ENCODE results near the gene ABCC3. TPM values are rescaled to one million over a fixed set of nuclear protein-coding genes. Genes with fewer than 3 reads are reported as not detected.
A peak's percentile ranks its signal among the peaks of the same experiment; 100 is the strongest.

The ABCC3 gene
- total RNA-seq, 1 experiment from 2014 or later: 0.56 TPM

DNA sequence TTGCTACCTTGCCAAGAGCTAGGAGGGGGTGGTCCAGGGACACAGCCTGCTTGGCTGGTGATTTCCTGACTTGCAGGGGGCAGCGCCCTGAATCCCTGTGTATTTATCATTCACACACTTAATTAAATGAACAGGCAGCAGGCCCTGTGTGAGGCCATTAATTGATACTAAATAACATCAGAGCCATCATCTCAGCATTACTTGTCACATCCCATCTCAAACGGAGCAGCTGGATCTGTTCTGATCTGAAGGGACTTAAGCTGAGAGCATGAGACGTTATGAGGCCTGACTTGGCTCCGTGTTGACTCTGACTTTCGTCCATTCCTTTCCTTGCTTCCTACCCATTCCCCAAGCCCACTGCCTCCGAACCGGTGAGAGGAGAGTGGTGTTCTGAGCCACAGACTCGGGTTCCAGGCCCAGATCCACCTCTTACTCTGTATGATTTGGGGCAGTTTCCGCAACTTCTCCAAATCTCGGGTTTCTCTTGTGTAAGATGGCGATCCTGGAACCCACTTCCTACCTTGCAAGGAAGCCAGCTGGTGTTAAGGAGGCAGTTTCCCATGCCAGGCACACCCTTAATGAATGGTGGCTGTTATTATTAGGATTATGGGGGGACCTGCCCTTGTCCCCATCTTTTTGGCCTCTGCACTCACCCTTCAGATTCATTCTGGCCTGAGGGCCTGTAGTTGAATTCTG is 40.4 kb upstream of the ABCC3 start:
- Histone ChIP-seq H3K27me3 (replicated peaks; ENCODE audit: insufficient read depth, low read depth, low read length, poor library complexity) (no peaks in the 10 kb centered on the region), H3K4me3 (ENCODE audit: low read depth, low read length, poor library complexity, severe bottlenecking) (no peak overlapping the region), H3K9me3 (ENCODE audit: low read depth, low read length, poor library complexity, severe bottlenecking) (no peaks in the 10 kb centered on the region), H3K36me3 (ENCODE audit: insufficient read depth, low read length, poor library complexity, severe bottlenecking) (no peaks in the 10 kb centered on the region), H3K4me1 (ENCODE audit: insufficient read depth, low read length, poor library complexity, severe bottlenecking) (no peaks in the 10 kb centered on the region), H3K27ac (ENCODE audit: low read depth, low read length, poor library complexity, severe bottlenecking) (no peak overlapping the region)
- CTCF ChIA-PET: no interaction called here
- no TSS peak for BruUV-seq (replicated peaks)
- intact Hi-C loops (cut with micrococcal nuclease; ENCODE audit: unreplicated experiment): no loop called here
- TF ChIP-seq, protein P1, sequence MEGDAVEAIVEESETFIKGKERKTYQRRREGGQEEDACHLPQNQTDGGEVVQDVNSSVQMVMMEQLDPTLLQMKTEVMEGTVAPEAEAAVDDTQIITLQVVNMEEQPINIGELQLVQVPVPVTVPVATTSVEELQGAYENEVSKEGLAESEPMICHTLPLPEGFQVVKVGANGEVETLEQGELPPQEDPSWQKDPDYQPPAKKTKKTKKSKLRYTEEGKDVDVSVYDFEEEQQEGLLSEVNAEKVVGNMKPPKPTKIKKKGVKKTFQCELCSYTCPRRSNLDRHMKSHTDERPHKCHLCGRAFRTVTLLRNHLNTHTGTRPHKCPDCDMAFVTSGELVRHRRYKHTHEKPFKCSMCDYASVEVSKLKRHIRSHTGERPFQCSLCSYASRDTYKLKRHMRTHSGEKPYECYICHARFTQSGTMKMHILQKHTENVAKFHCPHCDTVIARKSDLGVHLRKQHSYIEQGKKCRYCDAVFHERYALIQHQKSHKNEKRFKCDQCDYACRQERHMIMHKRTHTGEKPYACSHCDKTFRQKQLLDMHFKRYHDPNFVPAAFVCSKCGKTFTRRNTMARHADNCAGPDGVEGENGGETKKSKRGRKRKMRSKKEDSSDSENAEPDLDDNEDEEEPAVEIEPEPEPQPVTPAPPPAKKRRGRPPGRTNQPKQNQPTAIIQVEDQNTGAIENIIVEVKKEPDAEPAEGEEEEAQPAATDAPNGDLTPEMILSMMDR (conservative IDR thresholded peaks at IDR 0.05; ENCODE audit: low read depth, low read length): no peak
- TF ChIP-seq EZH2 (IDR thresholded peaks at IDR 0.05; ENCODE audit: borderline replicate concordance, low read depth, low read length, poor library complexity, severe bottlenecking): no peak
- POLR2A ChIA-PET (ENCODE audit: low non-redundant PET): no interaction called here
- no peak for DNase-seq (ENCODE audit: low spot score)

DNA sequence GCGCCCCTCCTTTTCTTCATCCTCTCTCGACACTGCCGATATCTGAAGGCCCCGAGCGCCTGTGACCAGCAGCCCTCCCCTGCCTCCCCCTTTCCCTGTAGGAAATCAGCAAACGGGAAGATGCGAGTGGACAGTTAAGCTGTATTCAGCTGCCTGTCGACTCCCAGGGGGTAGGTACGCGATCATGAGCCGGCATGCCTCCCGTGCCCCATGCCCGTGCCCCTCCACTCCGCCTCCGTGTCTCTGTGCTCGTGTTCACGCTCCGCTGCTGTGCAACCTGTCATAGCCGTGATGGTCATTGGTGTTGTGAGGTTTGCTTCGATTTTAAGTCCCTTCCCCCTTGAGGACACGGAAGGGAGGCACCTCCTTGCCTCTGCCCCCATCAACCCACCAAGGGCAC is 39.8 kb upstream of the ABCC3 start:
- H3K27me3 ChIP-seq (replicated peaks; ENCODE audit: insufficient read depth, low read depth, low read length, poor library complexity): no peaks in the 10 kb centered on the region
- no TSS peak for BruUV-seq (replicated peaks)
- H3K9me3 ChIP-seq (ENCODE audit: low read depth, low read length, poor library complexity, severe bottlenecking): no peaks in the 10 kb centered on the region
- TF ChIP-seq EZH2 (IDR thresholded peaks at IDR 0.05; ENCODE audit: borderline replicate concordance, low read depth, low read length, poor library complexity, severe bottlenecking): no peak
- TF ChIP-seq, protein P1 (conservative IDR thresholded peaks at IDR 0.05; ENCODE audit: low read depth, low read length): no peak
- intact Hi-C loops (cut with micrococcal nuclease; ENCODE audit: unreplicated experiment): no loop called here
- no peak for DNase-seq (ENCODE audit: low spot score)
- H3K27ac ChIP-seq (ENCODE audit: low read depth, low read length, poor library complexity, severe bottlenecking): no peak overlapping the region
- H3K4me3 ChIP-seq (ENCODE audit: low read depth, low read length, poor library complexity, severe bottlenecking): no peak overlapping the region
- POLR2A ChIA-PET (ENCODE audit: low non-redundant PET): no interaction called here
- no peaks in the 10 kb centered on the region for H3K36me3 ChIP-seq (ENCODE audit: insufficient read depth, low read length, poor library complexity, severe bottlenecking)
- CTCF ChIA-PET: no interaction called here
- H3K4me1 ChIP-seq (ENCODE audit: insufficient read depth, low read length, poor library complexity, severe bottlenecking): no peaks in the 10 kb centered on the region

DNA sequence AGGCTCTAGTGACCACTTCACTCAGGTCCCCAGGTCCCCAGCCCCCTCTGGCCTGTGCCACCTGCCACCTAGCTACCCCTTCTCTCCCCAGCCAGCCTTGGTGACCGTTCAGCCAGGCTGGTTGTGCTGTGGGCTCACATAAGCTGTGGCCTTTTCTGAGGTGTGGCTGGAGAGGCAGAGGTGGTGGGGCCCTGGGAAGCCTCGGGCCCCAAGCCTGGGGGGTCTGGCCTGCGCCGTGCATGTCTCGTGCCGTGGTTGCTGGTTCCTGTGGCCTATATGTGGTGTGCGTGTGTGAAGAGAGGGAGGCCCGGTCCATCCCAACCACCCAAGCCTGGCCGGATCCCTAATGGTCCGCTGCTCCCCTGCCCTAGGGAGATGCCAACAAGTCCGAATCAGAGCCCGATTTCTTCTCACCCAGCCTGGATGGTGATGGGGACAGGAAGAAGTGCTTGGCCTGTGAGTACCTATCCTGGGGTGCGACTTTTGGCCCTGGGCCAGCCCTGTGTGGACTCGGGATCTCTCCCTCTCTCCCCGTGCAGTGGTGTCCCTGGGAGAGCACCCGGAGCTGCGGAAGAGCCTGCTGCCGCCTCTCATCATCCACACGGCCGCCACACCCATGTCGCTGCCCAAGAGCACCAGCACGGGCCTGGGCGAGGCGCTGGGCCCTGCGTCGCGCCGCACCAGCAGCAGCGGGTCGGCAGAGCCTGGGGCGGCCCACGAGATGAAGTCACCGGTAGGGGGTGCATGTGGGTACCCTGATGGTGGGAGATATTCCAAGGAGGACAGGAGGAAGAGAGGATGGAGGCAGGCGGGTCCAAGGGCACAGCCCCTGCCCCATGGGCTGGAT is 38.3 kb upstream of the ABCC3 start:
- no peaks in the 10 kb centered on the region for H3K36me3 ChIP-seq (ENCODE audit: insufficient read depth, low read length, poor library complexity, severe bottlenecking)
- no peak for DNase-seq (ENCODE audit: low spot score)
- H3K4me3 ChIP-seq (ENCODE audit: low read depth, low read length, poor library complexity, severe bottlenecking): no peak overlapping the region
- CTCF ChIA-PET: no interaction called here
- TF ChIP-seq EZH2 (IDR thresholded peaks at IDR 0.05; ENCODE audit: borderline replicate concordance, low read depth, low read length, poor library complexity, severe bottlenecking): no peak
- TF ChIP-seq, protein P1 (conservative IDR thresholded peaks at IDR 0.05; ENCODE audit: low read depth, low read length): 0 out of 2 replicates have a peak, but pooled peaks have one; percentile 19
- H3K9me3 ChIP-seq (ENCODE audit: low read depth, low read length, poor library complexity, severe bottlenecking): no peaks in the 10 kb centered on the region
- H3K4me1 ChIP-seq (ENCODE audit: insufficient read depth, low read length, poor library complexity, severe bottlenecking): no peaks in the 10 kb centered on the region
- BruUV-seq (replicated peaks): no TSS peak
- H3K27me3 ChIP-seq (replicated peaks; ENCODE audit: insufficient read depth, low read depth, low read length, poor library complexity): no peaks in the 10 kb centered on the region
- intact Hi-C loops (cut with micrococcal nuclease; ENCODE audit: unreplicated experiment): no loop called here
- H3K27ac ChIP-seq (ENCODE audit: low read depth, low read length, poor library complexity, severe bottlenecking): no peak overlapping the region
- POLR2A ChIA-PET (ENCODE audit: low non-redundant PET): no interaction called here

All from A673 (cell line).